NCI-H1930 (cell line): Measurements from ENCODE around the gene RETNLB.

Experiments used
- DNase-seq, 2 experiments: peaks; one replicate each; lab custom pipeline; 2025; lab: John Stamatoyannopoulos, UW

RETNLB gene, protein sequence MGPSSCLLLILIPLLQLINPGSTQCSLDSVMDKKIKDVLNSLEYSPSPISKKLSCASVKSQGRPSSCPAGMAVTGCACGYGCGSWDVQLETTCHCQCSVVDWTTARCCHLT

DNA sequence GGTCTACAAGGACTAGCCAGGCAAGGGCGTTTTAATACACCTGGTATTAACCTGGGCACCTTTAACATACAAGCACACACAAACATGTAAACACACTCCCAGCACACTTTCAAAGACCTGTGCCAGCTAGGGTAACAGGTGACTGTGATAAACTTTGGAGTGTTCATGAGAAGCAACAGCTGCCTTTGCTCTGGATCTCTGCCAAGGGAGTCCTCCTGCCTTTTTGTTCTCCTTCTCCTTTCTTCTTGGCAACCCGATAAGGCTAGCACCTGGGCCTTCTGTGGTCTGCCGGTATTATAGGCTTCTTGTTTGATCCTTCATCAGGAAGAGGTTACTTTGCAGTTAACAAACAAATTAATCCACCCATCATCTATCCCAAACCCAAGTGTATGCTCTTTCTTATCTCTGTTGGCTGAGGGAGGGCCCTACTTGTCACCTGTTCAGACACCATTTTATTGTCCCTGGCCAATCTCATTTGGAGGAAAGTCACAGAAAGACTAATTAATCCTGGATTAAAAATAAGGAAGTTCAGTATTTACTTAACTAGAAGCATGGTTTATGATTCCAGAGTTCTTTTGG is at the start of gene RETNLB:
TSS of gene RETNLB (minus strand) at position 7 of the 579 bp plus-strand sequence. CDS start 225 bp downstream, outside the sequence.
- peak in 1 of 2 experiments; percentile 1 for DNase-seq

DNA sequence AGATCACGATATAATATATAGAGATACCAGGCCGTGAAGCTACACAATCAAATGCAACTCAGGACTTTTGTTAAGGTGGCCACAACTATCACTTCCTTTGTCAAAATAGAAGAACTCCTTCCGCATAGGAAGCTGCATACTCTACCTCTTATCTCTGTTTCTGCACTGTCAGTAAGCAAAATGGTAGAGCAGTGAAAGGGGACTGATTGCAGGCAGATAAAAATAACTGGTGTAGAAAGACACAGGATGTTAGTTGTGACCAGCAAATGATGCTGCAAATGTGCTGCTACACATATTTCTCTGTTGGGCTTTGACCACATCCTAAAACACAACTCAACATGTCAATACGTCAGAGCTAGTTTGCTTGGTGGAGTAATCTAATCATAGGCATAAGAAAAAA is 49.1 kb upstream of the RETNLB start:
- DNase-seq, result no peak

DNA sequence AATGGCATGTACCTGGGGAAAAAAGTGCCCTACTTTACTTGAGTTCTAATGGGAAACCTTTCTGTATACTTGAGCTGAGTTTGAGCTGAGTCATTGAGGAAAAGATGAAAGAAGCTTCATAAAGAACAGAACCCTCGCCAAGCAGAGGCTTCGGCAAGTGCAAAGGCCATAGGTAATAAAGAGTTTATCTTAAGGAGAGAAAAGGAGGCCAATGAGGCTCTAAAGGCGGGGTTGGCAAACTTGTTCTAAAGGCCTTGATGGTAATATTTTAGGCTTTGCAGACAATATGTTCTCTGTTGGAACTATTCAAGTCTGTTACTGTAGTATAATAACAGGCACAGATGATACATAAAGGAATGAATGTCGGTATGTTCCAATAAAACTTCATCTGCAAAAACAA is 47.8 kb upstream of the RETNLB start:
- no peak for DNase-seq

DNA sequence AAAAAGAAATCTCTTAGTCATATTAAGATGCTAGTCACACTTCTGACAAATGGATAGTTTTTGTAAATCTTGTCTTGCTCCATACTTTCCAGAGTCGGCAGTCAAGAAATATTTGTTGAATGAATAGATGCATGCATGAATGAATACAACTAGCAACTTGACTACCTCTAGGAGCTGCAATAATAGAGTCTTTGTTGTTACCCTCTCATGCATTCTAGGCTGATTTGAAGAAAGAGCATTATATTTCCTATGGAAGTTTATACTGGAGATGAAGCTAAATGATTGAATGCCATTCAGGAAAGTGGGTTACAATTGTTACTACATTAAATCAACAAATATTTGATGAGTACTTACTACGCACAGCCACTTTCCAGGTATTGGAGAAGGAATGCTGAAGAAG is 47.2 kb upstream of the RETNLB start:
- no peak for DNase-seq

DNA sequence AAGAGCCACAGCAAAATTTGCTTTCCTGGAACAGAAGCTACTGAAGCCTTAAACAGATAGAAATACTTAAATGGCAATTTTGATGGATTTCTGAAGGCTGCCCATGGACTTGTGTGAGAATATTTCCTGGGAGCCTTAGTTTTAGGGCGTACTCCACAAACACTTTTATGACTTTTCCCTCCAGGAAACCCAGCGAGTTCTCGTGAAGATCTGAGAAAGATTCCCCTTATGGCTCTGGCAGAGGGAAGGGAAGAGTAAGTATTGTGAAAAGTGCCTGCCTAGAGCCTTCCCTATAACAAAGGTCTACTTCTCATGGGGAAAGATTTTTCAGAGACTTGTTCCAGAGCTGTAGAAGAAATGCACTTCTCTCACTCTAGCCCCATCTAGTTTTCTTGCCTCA is 34.3 kb upstream of the RETNLB start:
- DNase-seq, result no peak

DNA sequence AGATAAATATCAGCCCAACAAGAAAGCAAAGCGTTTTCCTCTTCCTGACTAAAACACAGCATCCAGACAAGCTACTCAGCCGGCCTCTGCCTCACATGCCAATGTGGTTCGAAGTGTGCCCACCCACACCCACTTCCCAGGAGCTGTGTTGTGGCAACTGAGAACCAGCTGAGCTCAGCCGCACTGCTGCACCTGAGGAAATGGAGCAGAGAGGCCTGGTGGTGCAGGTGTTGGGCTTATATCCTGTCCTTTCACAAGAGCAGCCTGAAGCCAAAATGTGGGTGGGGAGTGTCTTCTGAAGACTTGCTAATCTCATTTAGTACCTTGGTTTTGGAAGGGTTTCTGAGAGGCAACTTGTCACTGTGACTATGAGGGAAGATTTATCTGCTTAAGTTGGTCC is 23.0 kb upstream of the RETNLB start:
- DNase-seq, result no peak

DNA sequence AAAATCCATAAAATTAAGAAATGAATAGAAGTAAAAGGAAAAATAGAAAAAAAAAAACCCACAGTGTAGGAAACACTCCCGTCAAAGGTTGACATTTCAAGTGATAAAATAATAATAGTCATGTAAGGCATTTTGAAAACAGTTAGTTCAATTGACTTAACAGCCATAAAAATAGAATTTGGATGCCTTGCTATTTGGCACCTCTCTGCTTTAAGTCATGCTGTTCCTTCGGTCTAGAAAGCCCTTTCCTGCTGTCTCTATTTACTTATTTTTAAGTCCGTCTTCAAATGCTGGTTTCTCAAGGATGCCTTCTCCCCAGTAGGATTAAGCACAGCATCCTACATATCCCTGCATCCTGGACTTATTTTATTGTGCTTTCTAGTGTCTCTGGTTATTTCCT is 22.3 kb upstream of the RETNLB start:
- no peak for DNase-seq

DNA sequence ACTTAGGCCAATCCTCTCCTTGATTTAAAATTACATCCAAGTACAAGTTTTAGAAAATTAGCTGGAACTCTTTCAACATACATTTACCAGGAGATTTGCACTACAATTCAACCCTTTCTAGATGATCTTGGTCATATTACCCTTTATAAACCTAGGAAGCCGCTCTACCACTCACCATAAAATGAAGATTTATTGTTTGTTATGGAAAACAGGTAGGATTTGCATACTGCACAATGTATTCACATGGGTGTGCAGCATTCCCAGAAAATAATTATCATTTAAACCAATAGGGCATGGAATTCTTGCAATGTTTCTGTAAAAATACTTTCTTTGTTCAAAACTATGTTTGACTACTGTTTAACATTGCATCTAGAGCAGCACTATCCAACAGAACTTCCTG is 18.4 kb upstream of the RETNLB start:
- no peak for DNase-seq

DNA sequence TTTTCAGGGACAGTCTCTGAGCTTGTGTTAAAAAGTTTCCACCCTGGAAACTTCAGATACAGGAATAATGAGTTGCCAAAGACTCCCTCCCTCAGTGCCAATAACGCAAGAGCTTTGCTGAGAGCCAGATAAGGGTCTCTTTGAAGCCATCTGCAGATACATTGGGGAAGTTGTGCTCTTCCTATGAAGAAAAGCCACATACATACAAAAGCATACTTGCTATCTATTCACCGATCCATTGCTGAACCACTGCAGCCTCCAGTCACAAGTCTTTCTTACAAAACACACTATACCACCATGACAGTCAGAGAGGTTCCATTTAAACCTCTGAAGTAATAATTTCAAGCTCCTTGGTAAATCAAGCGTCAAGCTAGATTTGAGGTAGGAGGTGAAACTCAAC is 10.0 kb upstream of the RETNLB start:
- no peak for DNase-seq

DNA sequence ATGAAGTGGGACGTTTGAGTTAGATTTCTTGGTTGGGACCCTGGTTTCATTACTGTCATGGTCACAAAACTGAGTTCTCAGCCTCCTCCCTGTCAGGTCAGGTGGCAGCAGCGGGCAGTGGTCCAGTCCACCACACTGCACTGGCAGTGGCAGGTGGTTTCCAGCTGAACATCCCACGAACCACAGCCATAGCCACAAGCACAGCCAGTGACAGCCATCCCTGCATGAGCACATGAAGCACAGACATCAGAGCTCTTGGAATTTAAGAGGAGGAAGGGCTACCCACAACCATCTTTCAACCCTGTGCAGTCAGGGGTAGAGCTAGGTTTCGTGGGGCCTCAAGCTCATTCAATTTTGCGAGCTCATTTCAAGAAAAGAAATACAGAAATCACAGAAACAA is 1.5 kb downstream of the RETNLB start:
- no peak for DNase-seq

DNA sequence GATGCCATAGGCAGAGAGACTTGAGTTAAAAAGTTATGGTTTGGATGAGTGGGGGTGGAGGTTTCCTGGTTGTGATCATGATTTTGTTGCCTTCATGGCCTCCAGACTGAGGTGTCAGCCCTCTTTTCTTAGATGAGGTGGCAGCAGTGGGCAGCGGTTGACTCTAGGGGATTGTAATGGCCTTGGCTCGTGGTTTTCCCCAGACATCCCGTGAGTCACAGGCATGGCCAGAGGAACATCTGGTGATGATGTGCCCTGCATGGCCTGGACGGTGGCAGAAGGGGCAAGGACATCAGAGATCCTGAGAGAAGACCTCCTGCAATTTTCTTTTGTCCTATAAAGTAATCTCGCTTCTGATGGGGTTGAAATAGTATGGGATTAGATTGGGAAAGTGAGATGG is 12.4 kb downstream of the RETNLB start:
- no peak for DNase-seq

DNA sequence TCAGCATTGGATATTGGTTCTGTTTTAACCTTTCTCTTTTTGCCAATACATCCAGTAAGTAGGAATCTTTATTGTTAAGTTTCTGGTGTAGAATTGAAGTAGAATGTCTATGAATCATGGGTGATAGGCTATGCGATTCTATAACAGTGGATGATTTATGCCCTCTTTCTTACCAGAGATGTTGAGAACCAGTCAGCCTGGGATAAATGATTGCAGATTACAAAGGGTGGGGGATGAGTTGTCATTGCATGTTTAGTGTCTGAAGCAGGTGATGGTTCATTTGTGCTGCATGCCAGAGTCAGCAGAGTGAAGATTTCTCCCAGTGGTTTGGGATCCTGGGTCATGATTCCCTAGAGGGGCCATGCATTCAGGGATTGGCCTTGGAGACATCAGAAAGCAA is 14.3 kb downstream of the RETNLB start:
- DNase-seq, result no peak

DNA sequence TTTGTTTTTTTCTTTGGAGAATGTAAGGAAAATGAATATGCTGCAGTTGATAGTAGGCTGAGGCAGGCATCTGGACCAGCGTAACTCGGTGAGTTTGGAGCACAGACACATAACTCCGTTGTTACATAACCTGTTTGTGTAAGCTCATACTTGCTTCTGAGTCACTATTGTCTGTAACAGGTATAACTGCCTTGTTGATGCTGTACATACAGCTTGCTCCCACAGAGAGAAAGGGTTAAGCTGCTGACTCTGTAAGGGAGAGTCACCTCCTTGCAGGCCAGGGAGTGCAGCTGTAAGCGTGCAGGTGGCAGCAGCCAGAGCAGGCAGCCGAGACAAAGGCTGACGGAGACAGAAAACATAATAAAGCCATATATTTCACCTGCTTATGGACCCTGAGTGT is 20.4 kb downstream of the RETNLB start:
- DNase-seq, result no peak

DNA sequence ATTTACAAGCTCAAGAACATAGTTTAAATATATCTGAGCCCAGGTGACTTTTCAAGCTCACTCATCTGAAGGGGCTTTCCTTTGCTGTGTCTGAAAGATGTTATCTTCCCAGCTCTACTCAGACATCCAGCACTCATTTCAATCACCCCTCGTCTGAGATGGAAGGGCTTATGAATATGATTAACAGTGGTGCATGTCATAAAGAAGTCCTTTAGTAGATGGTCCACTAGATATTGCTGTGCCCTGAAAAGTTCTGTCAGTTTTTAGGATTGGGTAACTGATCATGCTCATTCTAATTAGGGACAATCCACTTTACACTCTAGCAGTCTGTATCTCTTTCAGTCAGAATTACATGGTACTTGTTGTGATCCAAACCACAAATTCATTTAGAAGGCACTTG is 28.3 kb downstream of the RETNLB start:
- no peak for DNase-seq

DNA sequence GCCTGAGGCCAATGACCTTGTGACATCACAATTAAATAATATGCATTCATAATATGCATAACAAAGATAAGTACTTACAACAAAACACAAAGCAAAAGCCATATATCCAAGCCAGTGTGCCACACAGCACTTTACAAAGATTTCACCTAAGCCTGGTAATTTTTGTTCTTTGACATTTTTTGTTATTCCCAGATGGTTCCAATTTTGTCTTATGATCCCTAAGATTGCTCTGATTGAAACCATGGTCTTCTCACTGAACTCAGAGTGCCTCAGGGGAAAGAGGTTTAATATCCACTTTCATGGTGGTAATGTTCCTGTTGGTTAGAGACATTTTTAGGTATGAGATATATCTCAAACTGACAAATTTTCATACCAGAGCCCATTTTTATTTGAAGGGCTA is 29.1 kb downstream of the RETNLB start:
- no peak for DNase-seq

DNA sequence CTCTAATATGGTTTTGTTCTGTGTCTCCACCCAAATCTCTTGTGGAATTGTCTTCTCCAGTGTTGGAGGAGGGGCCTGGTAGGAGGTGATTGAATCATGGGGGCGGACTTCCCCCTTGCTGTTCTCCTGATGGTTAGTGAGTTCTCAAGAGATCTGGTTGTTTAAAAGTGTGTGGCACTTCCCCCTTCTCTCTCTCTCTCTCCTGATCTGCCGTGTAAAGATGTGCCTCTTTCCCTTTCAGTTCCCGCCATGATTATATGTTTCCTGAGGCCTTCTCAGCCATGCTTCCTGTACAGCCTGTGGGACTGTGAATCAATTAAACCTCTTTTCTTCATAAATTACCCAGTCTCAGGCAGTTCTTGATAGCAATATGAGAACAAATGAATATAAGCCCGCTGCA is 33.1 kb downstream of the RETNLB start:
- DNase-seq, result no peak

DNA sequence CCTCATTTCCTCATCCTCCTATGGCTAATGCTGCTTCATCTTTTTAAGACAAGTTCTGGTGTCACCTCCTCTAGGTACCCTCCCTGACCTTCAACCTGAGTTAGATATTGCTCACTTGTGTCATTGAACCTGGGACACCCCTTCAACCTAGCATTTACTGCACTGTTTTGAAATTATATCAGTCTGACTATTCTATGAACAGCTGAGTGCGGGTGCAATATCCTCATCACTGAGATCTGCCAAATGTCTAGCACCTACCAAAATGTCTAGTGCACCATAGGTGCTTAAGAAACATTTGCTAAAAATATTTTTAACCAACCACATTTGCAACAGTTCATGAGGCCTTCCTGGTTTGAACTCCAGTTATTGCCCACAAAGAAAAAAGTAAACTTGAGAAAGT is 34.5 kb downstream of the RETNLB start:
- no peak for DNase-seq

DNA sequence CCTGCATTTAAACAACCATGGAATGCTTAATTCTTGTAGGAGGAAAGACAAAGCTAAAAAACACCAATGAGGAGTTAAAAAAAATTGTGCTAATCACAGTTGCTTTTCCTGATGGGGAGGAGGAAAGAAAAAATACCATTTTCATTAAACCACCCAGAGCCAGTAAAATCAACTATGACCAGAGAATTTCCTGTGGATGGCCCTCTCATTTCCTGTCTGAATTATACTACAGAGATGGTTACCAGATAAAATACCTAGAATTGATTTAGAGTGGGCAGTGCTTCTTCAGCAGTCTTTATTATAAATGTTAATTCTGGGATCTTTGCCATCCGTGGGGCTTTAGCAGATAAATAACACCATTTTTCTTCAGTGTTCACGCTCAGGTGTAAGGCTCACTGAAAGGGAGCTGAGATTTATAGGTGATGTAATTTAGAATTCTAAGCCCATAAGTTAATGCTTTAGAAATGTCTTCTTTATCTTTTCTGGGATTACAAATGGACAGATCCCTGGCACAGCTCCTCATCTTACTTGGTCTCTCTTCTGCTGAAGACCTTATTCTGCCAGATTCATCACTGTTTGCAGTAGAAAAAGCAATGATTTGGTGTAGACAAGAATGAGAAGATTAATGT is 37.9 kb downstream of the RETNLB start:
- no peak for DNase-seq

DNA sequence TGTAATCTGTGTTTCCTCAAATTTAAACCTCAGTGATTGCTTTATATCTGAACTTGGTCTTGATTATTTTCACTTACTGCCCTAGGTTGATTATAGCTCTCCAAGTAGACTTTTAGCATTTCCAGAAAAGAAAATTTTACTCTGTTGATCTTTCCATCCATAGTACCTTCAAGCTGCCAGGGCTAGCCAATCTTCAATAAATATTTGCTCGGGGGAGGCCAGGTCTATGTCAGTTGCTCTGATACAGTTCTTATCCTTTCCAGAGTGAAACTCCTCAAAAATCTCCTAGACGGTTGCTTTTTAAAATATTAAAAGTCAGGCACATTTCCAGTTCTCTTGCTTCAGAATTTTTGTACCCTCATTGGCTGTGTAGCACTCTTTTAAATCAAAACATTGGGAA is 38.8 kb downstream of the RETNLB start:
- DNase-seq, result no peak

DNA sequence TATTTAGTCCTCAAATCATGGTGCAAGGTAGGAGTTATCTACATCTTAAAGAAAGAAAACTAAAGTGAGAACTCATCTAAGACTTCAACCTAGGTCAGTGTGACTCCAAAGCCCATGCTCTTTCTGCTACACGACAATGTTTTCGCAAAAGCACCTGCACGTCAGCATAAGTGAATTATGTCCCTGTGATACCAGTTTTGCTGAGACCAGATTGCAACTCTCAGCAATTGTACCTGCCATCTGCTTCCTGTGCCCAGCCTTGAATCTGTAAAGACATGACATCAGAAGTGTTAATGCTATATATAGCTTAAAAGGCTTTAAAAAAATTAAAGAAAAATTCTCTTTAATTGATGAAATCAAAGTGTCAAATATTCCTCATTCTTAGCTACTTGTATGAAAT is 43.4 kb downstream of the RETNLB start:
- DNase-seq, result no peak

DNA sequence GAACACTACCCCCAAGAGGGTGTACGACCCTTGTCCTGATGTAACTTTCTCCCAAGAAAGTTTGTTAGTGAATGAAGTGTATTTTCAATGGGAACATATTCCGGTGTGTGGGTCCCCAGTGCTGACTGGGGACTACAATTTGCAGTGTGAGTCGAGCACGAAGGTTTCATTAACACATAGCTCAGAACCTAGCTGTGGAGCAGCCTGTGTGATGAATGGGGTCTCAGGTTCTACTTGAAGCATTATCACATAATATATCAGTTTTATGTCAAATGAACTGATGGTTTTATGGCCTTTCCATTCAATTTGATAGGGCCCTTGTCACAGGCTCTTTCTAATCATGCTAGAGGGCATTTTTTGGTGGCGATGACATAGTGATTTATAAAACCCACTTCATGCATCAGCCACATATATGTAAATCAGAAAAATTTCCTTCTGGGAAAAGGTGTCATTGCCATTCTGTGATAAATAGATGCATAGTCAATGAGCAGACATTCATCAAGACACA is 44.1 kb downstream of the RETNLB start:
- no peak for DNase-seq
